Measurements from ENCODE around the gene SYT8.

SYT8 gene

DNA sequence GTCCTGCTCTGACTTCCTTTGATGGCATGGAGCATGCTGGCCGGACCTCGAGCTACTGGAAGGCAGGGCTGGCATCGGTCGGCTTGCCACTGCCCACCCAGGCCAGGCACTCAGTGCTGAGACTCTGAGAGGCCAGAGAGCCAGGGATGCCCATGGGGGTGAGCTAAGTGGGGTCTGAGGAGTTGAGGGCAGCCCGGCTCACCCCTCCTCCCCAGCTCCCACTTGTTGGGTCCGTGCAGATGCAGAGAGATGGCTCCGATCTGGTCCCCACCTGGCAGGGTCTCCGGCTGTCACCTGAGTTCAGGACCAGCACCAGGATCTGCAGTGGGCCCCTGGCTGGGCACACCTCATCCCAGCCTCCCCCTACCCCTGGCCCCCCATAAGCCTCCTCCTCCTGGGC lies 31.4 kb downstream of the SYT8 start:
- DNase-seq (ENCODE audit: low read depth in 1 of 2, low spot score in 1 of 2) = no peak
- Histone ChIP-seq H3K4me3 (replicated peaks; ENCODE audit: insufficient read depth, low read length) (no peak overlapping the region), H3K27me3 (ENCODE audit: insufficient read depth, poor library complexity, severe bottlenecking) (no peaks in the 10 kb centered on the region), H3K27ac (replicated peaks) (no peak overlapping the region)
- no peak for TF ChIP-seq GABPA (IDR thresholded peaks at IDR 0.05; ENCODE audit: low read depth)
- TF ChIP-seq, protein P1, sequence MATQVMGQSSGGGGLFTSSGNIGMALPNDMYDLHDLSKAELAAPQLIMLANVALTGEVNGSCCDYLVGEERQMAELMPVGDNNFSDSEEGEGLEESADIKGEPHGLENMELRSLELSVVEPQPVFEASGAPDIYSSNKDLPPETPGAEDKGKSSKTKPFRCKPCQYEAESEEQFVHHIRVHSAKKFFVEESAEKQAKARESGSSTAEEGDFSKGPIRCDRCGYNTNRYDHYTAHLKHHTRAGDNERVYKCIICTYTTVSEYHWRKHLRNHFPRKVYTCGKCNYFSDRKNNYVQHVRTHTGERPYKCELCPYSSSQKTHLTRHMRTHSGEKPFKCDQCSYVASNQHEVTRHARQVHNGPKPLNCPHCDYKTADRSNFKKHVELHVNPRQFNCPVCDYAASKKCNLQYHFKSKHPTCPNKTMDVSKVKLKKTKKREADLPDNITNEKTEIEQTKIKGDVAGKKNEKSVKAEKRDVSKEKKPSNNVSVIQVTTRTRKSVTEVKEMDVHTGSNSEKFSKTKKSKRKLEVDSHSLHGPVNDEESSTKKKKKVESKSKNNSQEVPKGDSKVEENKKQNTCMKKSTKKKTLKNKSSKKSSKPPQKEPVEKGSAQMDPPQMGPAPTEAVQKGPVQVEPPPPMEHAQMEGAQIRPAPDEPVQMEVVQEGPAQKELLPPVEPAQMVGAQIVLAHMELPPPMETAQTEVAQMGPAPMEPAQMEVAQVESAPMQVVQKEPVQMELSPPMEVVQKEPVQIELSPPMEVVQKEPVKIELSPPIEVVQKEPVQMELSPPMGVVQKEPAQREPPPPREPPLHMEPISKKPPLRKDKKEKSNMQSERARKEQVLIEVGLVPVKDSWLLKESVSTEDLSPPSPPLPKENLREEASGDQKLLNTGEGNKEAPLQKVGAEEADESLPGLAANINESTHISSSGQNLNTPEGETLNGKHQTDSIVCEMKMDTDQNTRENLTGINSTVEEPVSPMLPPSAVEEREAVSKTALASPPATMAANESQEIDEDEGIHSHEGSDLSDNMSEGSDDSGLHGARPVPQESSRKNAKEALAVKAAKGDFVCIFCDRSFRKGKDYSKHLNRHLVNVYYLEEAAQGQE (IDR thresholded peaks at IDR 0.05; ENCODE audit: insufficient replicate concordance, low read depth) = no peak
- TF ChIP-seq, protein P2, sequence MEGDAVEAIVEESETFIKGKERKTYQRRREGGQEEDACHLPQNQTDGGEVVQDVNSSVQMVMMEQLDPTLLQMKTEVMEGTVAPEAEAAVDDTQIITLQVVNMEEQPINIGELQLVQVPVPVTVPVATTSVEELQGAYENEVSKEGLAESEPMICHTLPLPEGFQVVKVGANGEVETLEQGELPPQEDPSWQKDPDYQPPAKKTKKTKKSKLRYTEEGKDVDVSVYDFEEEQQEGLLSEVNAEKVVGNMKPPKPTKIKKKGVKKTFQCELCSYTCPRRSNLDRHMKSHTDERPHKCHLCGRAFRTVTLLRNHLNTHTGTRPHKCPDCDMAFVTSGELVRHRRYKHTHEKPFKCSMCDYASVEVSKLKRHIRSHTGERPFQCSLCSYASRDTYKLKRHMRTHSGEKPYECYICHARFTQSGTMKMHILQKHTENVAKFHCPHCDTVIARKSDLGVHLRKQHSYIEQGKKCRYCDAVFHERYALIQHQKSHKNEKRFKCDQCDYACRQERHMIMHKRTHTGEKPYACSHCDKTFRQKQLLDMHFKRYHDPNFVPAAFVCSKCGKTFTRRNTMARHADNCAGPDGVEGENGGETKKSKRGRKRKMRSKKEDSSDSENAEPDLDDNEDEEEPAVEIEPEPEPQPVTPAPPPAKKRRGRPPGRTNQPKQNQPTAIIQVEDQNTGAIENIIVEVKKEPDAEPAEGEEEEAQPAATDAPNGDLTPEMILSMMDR (IDR thresholded peaks at IDR 0.05; ENCODE audit: insufficient read depth, low read length) = no peak
- no peak for TF ChIP-seq POLR2AphosphoS5 (IDR thresholded peaks at IDR 0.05; ENCODE audit: low read depth)
- TF ChIP-seq SPI1 (IDR thresholded peaks at IDR 0.05; ENCODE audit: borderline replicate concordance, low read depth) = no peak

DNA sequence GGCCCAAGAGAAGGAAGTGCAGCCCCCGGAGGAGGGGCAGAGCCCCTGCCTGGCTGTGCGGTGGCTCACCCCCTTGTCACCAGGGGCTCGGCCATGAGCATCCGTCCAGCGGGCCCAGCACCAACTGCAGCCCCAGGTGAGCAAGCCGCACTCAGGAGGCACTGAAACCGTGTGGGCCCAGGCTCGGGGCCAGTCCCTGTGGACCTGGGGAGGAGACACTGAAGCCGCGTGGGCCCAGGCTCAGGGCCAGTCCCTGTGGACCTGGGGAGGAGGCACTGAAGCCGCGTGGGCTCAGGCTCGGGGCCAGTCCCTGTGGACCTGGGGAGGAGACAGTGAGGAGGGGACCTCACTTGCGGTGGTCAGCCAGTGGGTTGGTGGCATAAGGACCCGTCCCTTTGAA lies 32.0 kb downstream of the SYT8 start:
- no peak for DNase-seq (ENCODE audit: low read depth in 1 of 2, low spot score in 1 of 2)
- Histone ChIP-seq H3K27me3 (ENCODE audit: insufficient read depth, poor library complexity, severe bottlenecking) (no peaks in the 10 kb centered on the region), H3K27ac (replicated peaks) (no peak overlapping the region), H3K4me3 (replicated peaks; ENCODE audit: insufficient read depth, low read length) (no peak overlapping the region)
- TF ChIP-seq, protein P2 (IDR thresholded peaks at IDR 0.05; ENCODE audit: insufficient read depth, low read length) = no peak
- TF ChIP-seq POLR2AphosphoS5 (IDR thresholded peaks at IDR 0.05; ENCODE audit: low read depth) = 0 out of 2 replicates have a peak, but pooled peaks have one; percentile 7

DNA sequence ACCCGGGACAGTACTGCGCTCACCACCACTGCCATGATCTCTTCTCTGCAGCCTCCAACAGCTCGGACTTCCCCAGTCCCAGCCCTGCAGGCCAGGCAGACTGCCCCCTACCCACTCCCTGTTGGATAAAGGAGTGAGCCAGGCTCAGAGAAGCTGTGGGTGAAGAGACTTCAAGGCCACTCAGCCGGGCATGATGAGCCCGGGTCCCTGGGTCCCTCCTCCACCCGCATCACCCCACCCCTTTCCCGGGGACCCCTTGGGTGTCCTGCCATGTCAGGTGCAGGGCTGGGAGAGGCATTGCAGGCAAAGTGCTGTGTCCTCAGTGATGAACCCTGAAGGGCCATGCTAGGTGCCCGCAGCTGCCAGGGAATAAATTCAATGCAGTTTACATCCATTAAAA lies 32.6 kb downstream of the SYT8 start:
- no peak for TF ChIP-seq SPI1 (IDR thresholded peaks at IDR 0.05; ENCODE audit: borderline replicate concordance, low read depth)
- TF ChIP-seq POLR2AphosphoS5 (IDR thresholded peaks at IDR 0.05; ENCODE audit: low read depth) = no peak
- no peak for TF ChIP-seq GABPA (IDR thresholded peaks at IDR 0.05; ENCODE audit: low read depth)
- TF ChIP-seq, protein P1 (IDR thresholded peaks at IDR 0.05; ENCODE audit: insufficient replicate concordance, low read depth) = no peak
- TF ChIP-seq, protein P2 (IDR thresholded peaks at IDR 0.05; ENCODE audit: insufficient read depth, low read length) = no peak
- no peak overlapping the region for H3K4me3 ChIP-seq (replicated peaks; ENCODE audit: insufficient read depth, low read length)
- H3K27me3 ChIP-seq (ENCODE audit: insufficient read depth, poor library complexity, severe bottlenecking) = no peaks in the 10 kb centered on the region
- no peak for DNase-seq (ENCODE audit: low read depth in 1 of 2, low spot score in 1 of 2)
- no peak overlapping the region for H3K27ac ChIP-seq (replicated peaks)

DNA sequence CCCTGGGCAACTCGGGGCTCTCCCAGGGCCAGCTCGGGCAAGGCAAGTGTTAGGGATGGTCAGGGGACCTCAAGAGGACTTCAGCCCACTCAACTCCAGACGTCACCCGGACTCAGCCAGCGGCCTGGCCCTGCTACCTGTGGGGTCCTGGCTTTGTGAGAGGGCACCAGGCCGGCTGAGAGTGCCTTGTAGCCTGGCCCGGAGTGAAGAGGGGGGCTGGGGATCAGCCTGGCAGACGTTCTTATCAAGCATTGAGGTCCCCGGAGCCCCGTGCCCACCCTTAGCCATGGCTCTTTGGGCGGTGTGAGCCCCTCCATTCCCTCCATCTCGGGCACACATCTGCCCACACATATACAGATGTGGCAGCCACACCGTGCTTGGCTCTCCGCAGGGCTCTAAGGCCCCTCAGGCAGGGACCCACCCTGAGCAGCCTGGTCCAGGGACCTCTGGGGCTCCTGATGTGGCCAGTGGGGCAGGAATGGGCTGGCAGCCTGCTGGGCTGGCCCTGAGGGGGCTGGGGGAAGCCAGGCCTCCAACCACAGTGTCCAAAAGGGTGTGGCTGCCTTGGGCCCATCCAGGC lies 33.4 kb downstream of the SYT8 start:
- H3K27me3 ChIP-seq (ENCODE audit: insufficient read depth, poor library complexity, severe bottlenecking) = no peaks in the 10 kb centered on the region
- no peak overlapping the region for H3K27ac ChIP-seq (replicated peaks)
- no peak for TF ChIP-seq SPI1 (IDR thresholded peaks at IDR 0.05; ENCODE audit: borderline replicate concordance, low read depth)
- no peak for TF ChIP-seq GABPA (IDR thresholded peaks at IDR 0.05; ENCODE audit: low read depth)
- TF ChIP-seq, protein P2 (IDR thresholded peaks at IDR 0.05; ENCODE audit: insufficient read depth, low read length) = no peak
- TF ChIP-seq, protein P1 (IDR thresholded peaks at IDR 0.05; ENCODE audit: insufficient replicate concordance, low read depth) = no peak
- TF ChIP-seq POLR2AphosphoS5 (IDR thresholded peaks at IDR 0.05; ENCODE audit: low read depth) = no peak

More for the DNA sequence above, 33.4 kb downstream of the SYT8 start:
- no peak for DNase-seq (ENCODE audit: low read depth in 1 of 2, low spot score in 1 of 2)
- no peak overlapping the region for H3K4me3 ChIP-seq (replicated peaks; ENCODE audit: insufficient read depth, low read length)

Measured in HL-60 (cell line).